ENCODE data around the gene SULT1A1. TPM values are rescaled to one million over a fixed set of nuclear protein-coding genes. Genes with fewer than 3 reads are reported as not detected.
"Not testable (repeated sequence)": the region's sequence is repeated elsewhere in the genome, so short reads cannot be mapped to it uniquely, and the experiment has no call there.

Gene SULT1A1
- 2.4 and 4.0 TPM in 2 replicates for total RNA-seq

DNA sequence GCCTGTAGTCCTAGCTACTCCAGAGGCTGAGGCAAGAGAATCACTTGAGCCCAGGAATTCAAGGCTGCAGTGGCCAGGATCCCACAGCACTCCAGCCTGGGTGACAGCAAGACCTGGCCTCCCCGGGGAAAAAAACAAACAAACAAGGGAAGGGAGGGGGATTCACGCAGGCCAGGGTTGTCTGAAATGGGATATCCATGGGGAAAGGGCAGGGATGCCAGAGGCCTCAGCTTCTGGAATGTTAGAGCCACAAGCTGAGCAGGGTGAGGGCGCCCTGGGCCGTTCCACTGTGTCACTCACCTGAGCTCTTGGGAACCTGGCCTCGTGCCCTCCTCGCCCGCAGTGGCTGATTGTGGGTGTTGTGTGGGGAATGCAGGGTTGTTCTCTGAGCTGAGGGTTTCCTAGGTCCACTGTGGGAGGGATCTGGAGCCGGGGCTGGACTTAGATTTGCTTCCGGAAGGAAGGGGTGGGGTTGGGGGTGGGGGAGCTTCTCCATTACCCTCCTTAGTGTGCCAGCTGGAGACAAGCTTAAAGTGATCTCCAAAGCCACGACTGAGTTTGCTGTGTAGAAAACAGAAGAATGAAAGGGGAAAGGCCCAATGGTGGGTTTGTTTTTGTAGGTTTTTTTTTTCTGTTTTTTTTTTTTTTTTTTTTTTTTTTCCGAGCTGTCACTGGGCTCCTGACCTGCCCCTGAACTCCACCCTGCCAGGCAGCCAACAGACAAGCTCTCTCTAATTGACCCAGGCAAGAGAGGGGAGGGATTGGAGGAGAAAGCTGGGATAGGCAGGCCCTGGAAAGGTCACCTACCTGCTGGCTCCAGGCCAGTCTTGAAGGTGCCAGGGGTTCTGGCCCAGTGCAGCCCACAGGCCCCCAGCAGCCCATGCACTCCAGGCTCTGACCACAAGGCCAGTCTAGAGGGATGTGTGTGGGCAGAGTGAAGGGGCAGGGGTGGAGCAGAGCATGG, at the start of gene SULT1A1:
SULT1A1 (minus strand) TSS at position 414 of the 964 bp plus-strand sequence. CDS start 1,189 bp downstream, outside the sequence.
- no peak for DNase-seq (ENCODE audit: low read depth in 2 of 2)

DNA sequence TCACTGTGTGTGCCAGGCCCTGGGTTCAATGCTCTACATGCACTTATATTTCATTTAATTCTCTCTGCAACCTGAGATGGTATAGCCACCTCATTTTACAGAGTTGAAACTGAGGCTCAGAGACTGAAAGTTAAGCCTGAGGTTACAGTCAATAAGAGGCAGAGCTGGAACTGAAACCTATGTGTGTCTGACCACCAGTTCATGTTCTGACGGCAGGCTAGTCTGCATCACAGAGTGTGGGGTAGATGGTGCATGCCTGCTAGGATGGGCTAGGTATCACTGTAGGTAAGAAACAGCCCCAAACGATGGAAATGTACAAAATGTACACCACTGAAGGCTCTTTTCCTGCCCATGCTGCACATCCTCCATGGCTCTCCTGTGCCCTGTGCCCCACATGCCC, 30.1 kb upstream of the SULT1A1 start:
- not testable (repeated sequence) for DNase-seq (ENCODE audit: low read depth in 2 of 2)

DNA sequence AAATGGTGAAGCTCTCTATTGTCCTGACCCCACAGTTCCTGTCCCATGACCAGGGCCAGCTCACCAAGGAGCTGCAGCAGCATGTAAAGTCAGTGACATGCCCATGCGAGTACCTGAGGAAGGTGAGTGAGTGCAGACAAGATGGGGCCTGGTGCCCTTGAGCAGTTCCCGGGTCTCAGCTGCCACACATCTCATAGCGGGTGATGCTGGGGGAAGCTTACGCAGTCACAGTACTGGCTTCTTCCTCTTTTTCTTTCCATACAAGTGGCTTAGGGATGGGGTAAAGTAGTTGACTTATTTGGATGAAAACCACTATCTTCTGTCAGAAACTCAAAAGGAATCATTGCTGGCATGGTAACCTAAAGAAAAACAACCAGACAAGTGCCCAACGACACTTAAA, 28.5 kb upstream of the SULT1A1 start:
- not testable (repeated sequence) for DNase-seq (ENCODE audit: low read depth in 2 of 2)

DNA sequence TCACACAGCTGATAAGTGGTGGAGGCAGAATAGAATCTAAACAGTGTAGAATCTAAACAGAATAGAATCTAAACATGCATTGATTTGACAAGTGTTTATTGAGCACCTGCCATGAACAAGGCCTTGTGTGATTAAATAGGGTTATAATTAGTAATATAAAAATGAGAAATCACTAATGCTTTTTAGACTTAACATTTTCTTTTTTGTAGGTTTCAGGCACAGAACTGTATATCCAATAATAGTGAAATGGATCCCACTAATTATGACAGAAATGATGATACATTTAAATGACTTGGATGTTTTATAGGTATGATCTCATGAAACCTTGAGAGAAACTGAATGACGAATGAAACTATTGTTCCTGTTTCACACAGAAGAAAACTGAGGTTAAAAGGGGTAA, 27.9 kb upstream of the SULT1A1 start, which contains the start of gene NPIPB8:
NPIPB8 (plus strand) TSS at position 301 of the 400 bp plus-strand sequence. CDS start 296 bp downstream, outside the sequence.
- not testable (repeated sequence) for DNase-seq (ENCODE audit: low read depth in 2 of 2)

DNA sequence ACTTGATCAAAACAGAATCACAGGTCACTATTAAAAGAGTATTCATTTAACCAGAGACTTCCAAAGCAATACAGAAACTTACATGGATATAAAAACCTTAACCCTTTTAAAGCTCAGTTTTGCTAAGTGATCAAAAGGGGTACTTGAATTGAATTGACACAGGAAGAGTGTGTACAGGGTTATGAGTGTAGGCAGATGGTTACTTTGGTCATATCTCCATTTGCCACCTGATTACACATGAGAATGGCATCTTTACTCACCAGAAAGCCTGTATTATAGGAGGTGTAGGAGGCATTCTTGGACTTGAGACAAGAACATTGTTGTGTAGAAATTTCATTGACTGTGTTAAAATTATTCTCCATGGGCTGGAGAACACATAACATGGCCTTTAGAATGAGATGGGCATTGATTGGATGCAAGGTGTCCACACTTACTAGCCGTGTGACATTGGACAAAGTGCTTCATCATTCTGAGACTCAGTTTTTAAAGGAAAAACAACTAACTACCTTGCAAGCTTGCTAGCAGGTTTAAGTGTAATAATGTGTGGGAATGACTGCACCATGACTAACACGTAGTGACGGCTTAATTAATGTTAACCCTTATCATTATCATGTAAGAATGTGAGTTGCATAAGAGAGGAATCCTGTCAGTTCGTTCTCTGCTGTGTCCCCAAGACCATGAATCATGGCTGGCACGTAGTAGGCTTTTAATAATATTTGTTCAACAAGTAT, 26.4 kb upstream of the SULT1A1 start:
- peak in 1 of 2 donors; percentile 32 for DNase-seq (ENCODE audit: low read depth in 2 of 2)

DNA sequence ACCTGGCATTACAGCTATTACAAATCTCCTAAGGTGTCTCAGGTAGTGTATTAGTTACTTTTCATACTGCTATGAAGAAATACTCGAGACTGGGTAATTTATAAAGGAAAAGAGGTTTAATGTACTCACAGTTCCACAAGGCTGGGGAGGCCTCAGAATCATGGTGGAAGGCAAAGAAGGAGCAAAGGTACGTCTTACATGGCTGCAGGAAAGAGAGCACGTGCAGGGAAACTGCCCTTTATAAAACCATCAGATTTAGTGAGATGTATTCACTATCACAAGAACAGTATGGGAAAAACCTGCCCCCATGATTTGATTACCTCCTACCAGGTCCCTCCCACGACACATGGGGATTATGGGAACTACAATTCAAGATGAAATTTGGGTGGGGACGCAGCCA, 21.1 kb upstream of the SULT1A1 start:
- not testable (repeated sequence) for DNase-seq (ENCODE audit: low read depth in 2 of 2)

DNA sequence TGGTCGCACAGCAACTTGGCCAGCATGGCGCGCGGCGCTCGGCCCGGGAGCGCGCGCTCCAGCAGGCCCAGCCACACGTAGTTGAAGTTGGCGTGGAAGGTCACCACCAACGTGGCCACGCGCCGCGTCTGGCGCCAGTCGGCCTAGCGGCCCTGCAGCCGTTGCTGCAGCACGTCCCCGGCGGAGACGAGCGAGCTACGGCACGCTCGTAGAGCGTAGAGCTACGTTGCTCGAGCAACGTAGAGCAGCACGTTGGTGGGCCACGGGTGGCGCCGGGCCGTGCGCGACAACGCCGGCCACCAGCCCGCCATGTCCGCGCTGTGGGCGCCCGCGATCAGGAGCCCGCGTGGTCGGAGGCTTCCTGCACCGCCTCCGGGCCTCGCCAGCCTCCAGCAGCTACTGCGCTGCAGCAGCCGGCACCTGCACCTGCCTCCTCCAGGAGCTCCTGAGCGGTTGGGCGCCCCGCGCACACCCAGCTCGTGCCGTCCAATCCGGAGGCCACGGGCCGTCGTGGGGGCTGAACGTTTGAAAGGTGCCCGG, 13.4 kb upstream of the SULT1A1 start:
- no peak for DNase-seq (ENCODE audit: low read depth in 2 of 2)

DNA sequence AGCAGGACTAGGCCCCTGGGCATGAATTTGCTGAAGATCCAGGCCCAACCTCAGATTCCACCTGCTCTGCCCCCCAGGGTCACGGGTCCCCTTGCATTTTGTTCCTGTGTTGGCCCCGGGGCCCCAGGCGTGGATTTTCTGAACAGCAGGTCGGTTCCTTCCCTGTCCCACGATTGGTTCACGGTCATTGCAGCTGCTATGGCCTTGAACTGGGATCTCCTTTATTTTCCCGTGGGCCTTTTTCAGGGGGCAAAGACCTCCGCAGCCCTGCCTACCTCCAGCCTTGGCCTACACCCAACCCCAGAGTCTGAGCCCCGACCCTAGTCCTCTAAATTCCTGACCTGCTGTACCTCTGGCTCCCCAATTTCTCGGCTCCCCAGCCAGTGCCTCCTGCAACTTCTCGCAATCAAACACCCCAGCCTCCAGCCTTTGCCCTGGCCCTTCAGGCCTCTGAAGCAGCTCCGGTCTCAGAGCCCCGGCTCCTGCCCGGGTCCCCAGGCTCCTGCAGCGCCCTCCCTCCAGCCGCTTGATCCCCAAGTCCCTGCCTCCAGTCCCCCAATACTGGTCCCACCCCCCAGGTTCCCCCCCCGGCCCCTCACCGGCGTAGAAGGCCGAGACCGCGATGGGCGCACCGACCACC, 12.8 kb upstream of the SULT1A1 start:
- not testable (repeated sequence) for DNase-seq (ENCODE audit: low read depth in 2 of 2)

DNA sequence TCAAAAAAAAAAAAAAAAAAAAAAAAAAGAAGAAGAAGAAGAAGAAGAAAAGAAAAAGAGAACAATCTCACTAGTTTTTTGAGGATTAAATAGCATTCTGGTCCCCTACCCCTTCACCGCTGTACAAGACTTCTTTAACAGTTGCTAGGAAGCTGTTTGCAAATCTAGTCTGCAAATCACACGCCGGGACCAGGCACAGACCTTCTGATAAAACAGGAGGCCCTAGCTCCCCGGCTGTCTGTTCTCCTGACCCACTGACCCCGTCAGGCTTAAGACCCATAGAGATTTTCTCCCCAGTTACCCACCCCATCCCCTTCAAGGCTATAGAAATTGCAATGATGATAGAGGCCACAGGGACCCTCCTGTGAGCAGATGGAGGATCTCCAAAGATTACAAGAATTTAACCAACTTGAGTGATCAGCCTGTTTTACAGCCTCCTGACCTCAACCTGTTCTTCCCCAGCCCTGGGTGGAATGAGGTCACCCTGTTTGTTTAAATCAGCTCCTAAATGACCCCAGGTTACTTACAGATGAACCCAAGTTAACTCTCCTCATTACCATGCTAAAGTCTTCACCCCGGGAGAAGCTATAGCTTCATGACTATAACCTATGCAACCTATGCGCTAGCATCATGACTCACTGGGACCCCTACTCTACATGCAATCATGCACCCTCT, 11.8 kb upstream of the SULT1A1 start:
- DNase-seq (ENCODE audit: low read depth in 2 of 2), result no peak

DNA sequence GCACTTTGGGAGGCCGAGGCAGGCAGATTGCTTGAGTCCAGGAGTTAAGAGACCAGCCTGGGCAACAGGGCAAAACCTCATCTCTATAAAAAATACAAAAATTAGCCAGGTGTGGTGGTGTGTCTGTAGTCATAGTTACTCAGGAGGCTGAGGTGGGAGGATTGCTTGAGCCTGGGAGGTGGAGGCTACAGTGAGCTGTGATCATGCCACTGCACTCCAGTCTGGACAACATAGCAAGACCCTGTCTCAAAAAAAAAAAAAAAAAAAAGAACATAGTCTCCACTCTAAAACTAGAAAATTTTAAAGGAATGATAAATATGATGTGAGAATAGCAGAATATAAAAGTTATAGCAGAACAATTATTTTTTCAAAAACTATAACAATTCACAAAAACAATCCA, 10.5 kb upstream of the SULT1A1 start:
- DNase-seq (ENCODE audit: low read depth in 2 of 2), result not testable (repeated sequence)

DNA sequence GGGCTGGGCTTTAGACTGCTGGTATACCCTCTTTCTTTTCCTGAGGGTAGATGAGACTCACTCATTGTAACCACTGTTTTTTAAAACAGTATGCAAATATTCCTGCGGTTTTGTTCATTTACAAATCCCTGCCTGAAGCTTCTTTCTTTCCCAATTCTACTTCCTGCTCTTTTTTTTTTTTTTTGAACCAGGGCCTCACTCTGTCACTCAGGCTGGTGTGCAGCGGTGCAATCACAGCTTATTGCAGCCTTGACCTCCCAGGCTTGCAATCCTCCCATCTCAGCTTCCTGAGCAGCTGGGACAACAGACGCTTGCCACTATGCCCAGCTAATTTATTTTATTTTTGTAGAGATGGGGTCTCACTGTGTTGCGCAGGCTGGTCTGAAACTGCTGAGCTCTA, 8.0 kb upstream of the SULT1A1 start:
- no peak for DNase-seq (ENCODE audit: low read depth in 2 of 2)

DNA sequence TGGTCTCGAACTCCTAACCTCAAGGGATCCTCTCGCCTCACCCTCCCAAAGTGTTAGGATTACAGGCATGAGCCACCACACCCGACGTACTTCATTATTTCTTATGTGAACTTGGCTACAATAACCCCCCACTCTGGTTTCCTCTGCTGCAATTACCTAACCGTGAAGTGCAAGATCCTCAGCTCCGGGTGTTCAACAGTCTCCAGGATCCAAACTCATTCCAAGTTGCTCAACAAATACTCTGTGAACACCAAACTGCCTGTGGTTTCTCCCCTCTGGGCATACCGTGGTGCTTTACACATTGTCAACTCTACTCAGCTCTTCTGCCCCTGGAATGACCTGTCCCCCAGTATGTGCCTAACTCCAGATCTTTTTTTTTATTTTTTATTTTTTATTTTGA, 6.8 kb upstream of the SULT1A1 start:
- DNase-seq (ENCODE audit: low read depth in 2 of 2), result no peak

DNA sequence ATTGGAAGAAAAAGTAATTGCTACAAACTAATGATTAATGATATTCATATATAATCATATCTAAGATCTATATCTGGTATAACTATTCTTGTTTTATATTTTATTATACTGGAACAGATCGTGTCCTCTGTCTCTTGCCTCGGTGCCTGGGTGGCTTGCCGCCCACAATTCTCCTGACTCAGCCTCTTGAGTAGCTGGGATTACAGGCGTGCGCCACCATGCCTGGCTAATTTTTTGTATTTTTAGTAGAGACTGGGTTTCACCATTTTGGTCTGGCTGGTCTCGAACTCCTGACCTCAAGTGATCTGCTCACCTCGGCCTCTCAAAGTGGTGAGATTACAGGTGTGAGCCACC, 6.4 kb upstream of the SULT1A1 start:
- not testable (repeated sequence) for DNase-seq (ENCODE audit: low read depth in 2 of 2)

DNA sequence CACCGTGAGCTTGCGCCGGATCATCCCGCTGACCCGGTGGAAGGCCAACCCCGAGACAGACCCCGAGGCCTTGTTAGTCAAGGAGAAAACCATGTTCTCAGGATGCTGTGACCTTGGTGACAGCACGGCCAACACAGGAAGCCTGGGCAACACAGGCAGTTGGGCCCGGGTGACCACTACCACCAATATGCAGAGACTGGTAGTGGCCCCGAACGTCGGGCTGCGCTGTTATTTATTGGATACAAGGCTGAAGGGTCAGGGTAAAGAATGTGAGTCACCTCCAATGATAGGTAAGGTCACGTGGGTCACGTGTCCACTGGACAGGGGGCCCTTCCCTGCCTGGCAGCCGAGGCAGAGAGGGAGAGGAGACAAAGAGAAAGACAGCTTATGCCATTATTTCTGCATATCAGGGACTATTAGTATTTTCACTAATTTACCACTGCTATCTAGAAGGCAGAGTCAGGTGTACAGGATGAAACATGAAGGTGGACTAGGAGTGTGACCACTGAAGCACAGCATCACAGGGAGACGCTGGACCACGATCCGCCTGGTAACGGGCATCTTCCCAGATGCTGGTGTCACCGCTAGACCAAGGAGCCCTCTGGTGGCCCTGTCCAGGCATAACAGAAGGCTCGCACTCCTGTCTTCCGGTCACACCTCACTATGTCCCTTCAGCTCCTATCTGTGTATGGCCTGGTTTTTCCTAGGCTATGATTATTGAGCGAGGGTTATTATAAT, 5.8 kb upstream of the SULT1A1 start:
- peak in 1 of 2 donors; percentile 32 for DNase-seq (ENCODE audit: low read depth in 2 of 2)

DNA sequence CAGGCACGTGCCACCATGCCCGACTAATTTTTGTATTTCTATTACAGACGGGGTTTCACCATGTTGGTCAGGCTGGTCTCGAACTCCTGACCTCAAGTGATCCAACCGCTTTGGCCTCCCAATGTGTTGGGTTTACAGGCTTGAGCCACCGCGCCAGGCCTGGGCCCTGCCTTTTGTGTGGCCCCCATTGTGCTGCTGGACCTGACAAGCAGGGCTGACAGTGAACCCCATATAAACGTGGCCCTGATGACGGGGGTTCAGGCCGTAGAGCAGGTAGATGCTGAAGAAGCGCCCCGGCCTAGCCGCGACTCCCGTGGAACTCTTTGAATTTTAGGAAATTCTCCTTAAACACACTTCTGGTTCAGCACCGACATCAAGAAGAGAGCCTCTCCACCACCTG, 4.7 kb upstream of the SULT1A1 start:
- not testable (repeated sequence) for DNase-seq (ENCODE audit: low read depth in 2 of 2)

DNA sequence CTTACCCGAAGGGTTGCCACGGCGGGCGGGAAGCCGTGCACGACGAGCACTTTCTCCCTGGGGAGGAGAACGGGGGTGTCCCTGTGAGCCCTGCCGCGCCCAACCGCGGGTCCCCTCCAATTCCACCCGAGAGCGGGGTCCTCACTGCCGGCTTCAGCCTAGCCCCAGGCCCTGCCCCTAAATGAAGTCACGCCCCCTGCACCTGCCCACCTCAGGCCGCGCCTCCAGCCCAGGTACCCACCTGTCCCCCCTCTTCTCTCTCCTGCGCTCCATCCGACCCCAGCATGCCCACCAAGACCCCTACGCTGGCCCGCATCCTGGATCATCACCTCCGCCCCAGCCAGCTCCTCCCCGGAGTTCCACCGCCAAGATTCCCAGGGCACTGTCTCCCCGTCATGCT, 4.1 kb upstream of the SULT1A1 start:
- DNase-seq (ENCODE audit: low read depth in 2 of 2), result not testable (repeated sequence)

DNA sequence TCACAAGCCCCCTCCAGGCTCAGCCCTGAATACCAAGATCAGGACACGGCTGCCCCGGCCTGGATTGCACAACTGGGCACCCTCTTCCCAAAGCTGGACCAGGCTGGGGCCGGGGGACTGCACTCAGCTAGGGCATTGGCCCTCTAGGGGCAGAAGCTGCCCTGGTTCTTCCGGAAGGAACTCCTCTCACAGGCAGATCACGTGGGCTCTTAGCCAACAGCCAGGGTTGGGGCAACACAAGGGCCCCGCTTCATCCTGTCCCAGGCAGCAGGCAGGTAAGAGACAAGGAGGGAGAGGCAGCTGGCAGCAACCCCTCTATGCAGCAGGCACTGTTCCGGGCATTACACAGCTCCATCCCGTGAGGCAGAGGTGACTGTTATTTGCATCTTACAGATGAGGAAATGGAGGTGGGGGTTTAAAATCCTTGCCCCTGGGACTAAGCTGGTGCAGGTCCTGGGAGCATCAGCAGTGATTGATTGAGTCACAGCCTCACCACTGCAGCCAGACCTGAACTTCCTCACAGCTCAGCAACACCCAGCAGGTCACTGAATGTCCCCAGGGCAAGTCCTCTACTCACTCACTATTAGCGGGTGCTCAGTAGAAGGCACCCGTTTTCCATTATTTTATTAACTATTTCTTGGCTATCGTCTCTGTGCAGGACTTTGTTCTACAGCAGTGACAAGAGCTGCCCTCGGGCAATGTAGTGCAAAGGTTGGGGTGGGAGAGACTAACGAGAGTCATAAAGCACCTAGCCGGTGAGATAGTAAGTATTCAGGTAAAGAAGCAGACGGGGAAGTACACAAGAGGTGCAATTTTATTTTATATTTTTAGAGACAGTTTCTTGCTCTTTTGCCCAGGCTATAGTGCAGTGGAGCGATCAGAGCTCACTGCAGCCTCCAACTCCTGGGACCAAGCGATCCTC, 2.8 kb upstream of the SULT1A1 start:
- not testable (repeated sequence) for DNase-seq (ENCODE audit: low read depth in 2 of 2)

DNA sequence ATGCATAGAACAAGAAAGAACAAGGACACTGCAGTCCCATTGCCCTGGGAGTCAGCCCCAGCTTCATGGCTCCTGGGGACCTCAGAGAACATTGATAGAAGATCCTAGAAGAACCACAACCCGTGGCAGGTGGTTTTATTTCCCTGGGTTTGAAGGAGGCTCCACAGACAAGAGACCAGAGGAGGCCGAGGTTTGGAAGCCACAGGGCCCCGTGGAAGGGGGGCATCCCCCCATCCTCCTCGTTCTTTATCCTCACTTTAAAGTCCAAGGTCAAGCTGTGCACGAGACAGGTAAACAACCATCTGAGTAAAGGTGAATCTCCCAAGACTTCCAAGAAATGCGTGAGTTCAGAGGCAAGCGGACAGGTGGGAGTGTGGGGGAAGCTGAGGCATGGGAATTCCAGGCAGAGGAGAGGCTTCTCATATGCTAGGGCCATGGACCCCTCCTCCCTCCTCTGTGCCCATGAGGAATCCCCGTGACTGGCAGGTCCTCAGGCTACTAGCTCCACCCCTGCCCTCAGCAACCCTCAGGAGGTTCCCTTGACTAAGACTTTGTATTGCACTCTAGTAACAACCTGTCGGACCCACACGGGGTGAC, 849 bp upstream of the SULT1A1 start:
- DNase-seq (ENCODE audit: low read depth in 2 of 2), result no peak

All from dermis microvascular lymphatic vessel endothelial cell (primary cell).